Measurements from ENCODE around the gene SOCS1.
"Not testable (repeated sequence)": the region's sequence is repeated elsewhere in the genome, so short reads cannot be mapped to it uniquely, and the experiment has no call there.

The SOCS1 gene

DNA sequence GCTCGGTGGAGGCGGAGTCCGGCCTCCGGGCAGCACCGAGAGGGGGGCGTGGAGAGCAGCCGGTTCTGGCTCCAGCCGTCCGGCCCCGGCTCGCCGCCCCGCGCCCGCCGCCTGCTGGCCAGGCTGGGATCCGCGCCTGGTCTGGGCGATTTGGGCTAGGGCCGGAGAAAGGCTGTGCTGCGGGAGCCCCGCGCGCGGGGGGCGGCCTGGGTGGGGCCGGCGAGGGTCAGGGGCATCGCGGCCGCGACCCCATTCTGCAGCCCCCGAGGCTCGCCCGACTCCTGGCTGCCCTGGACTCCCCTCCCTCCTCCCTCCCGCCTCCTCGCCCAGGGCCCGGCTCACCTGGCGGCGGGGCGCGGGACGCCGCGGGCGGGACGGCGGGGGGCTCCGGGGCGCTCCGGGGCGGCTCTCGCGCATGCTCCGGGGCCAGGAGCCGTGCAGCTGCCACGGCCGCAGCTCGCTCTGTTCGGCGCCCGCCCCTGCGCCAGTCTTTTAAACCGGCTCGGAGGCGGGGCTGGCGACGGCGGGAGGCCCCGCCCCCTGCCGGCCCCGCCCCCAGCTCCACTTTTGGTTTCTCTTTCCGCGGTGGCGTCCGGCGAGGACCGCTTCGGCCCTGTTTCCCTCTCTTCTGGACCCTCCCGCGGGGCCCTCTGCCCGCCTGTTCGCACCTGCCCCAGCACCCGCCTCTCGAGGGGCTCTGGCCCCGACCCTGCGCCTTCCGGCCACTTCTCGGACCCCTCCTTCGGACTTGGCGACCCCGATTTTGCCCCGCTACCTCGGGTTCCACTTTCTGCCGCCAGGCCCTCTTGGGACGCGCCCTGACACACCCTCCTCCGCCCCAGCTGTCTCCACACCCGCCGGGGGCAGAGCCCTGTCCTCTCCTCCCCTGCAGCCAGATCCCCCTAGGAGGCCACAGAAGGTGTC lies at the start of gene SOCS1:
TSS of gene SOCS1 (minus strand) at position 468 of the 924 bp plus-strand sequence. CDS start 726 bp downstream, outside the sequence.
- peak; percentile 91 for DNase-seq

- DNase-seq = no peak
These were observed 47.6 kb upstream of the SOCS1 start for GRCh38 chr16:11303405-11304138.

DNA sequence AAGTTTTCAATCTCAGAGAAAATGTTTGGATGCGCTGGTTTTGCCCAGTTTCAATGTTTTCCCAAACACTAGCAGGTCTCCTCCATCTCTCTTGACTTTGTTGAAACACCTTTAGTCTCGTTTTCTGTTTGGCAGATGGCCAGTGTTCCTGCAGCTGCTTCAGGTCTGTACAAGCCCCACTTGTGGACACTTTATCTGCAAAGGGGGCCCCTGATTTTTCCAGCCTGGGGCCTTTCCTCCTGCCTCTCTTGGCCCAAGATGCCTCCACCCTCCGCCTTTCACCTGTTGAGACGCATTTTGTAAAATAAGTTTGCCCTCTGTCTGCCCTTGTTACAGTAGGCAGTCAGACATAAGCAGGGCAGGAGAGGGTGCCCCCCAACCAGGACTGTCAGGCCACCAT lies 47.0 kb upstream of the SOCS1 start:
- DNase-seq = no peak

- DNase-seq = no peak
These were observed 45.9 kb upstream of the SOCS1 start for GRCh38 chr16:11301645-11302501.

- DNase-seq = no peak
These were observed 44.5 kb upstream of the SOCS1 start for GRCh38 chr16:11300560-11300892.

- DNase-seq = no peak
These were observed 44.0 kb upstream of the SOCS1 start for GRCh38 chr16:11299865-11300559.

DNA sequence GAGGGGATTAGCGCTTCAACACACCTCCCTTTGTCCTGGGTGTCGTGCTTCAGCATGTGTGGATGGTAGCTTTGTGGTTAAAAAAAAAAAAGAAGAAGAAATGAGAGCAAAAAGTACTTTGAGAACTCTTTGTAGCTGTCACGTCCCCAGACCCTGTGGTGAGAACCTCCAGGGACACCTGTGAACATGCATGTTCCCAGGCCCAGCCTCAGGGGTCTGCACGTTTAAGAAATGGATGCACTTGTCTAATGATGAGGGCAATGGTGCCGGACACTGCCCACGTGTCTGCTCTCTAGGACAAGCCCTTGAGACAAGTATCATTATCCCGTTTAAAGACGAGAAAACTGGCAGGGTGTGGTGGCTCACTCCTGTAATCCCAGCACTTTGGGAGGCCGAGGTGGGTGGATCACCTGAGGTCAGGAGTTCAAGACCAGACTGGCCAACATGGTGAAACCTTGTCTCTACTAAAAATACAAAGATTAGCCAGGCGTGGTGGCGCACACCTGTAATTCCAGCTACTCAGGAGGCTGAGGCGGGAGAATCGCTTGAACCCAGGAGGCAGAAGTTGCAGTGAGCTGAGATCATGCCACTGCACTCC lies 43.0 kb upstream of the SOCS1 start:
- DNase-seq = not testable (repeated sequence)

GRCh38 chr16:11298143-11298900 lies 42.3 kb upstream of the SOCS1 start:
- no peak for DNase-seq

- peak; percentile 70 for DNase-seq
These were observed 41.6 kb upstream of the SOCS1 start for GRCh38 chr16:11297492-11298142.

- DNase-seq = no peak
These were observed 40.9 kb upstream of the SOCS1 start for GRCh38 chr16:11296706-11297491.

DNA sequence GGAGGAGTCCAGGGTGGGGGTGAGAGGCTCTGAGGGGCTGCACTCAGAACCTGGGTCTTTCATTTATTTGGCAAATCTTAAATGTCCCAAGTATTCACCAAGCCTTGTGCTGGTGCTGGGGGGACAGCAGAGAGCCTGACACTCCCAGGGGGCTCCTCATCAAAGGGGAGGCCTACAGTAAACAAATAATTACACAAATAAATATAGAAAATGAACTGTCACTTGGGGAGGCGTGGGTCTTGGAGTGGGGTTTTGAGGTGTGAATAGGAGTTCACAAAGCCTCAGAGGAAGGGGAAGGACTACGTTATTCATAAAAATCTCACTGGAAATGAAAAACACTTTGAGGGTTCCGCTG lies 40.3 kb upstream of the SOCS1 start:
- DNase-seq = no peak

GRCh38 chr16:11295672-11296071 lies 39.7 kb upstream of the SOCS1 start:
- DNase-seq = no peak

DNA sequence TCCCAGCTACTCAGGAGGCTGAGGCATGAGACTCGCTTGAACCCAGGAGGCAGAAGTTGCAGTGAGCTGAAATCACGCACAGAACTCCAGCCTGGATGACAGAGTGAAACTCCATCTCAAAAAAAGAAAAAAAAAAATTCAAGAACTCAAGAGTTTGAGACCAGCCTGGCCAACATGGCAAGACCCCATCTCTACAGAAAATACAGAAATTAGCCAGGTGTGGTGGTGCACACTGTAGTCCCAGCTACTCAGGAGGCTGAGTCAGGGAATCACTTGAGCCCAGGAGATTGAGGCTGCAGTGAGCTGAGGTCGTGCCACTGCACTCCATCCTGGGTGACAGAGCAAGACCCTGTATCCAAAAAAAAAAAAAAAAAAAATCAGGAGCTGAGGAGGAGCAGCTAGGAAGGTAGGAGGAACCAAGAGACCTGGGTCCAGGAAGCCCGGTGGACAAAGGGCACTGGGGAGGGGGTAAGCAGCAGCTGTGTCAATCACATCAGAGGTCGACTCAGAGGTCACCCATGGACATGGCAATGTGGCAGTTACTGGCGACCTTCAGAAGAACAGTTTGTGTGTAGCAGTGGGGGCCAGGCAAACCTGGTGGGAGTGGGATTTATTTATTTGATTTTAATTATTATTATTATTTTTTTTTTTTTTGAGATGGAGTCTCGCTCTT lies 36.2 kb upstream of the SOCS1 start:
- no peak for DNase-seq

DNA sequence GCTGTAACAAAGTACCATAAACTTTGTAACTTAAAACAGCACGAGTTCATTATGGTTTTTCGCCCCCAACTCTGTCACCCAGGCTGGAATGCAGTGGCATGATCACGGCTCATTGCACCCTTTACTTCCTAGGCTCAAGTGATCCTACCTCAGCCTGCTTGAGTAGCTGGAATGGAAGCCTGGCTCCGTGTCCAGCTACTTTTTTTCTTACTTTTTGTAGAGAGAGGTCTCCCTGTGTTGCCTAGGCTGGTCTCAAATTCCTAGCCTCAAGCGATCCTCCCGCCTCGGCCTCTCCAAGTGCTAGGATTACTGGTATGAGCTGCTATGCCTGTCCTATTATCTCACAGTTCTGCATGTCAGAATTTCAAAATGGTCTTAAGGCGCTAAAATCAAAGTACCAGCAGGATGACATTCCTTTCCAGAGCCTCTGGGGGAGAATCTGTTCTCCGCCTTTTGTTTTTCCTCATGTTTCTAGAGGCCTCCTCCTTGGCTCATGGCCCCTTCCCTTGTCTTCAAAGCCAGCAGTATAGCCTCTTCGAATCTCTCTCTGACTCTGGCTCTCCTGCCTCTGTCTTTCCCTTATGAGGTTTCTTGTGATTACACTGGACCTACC lies 35.2 kb upstream of the SOCS1 start:
- DNase-seq = no peak

- no peak for DNase-seq
These were observed 34.3 kb upstream of the SOCS1 start for GRCh38 chr16:11290102-11290893.

DNA sequence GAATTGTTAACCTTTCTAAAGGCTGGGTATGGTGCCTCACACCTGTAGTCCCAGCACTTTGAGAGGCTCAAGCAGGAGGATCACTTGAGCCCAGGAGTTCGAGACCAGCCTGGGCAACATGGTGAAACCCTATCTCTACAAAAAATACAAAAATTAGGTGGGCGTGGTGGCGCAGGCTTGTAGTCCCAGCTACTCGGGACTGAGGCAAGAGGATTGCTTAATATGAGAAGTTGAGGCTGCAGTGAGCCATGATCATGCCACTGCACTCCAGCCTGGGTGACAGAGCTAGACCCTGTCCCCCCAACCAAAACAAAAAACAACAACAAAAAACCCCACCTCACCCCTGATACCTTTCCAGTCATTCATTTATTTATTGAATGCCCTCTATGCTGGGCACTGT lies 33.7 kb upstream of the SOCS1 start:
- not testable (repeated sequence) for DNase-seq

- DNase-seq = no peak
These were observed 33.2 kb upstream of the SOCS1 start for GRCh38 chr16:11289202-11289601.

DNA sequence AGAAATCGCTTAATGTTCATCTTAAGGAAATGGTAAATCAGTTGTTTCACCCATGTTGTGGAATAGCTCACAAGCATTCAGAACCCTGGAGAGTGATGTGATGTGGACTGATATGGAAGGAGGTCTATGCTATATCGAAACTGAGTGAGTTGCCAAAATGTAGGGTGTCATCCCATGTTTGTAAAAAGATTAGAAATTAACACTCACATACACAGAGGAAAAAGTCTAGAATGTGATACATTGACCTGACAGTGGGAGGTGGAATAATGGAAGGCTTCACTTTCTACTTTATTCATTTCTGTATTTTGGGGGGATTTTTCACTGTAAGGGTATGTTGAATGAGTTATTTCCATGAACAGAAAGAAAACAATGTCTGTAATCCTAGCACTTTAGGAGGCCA lies 29.8 kb upstream of the SOCS1 start:
- no peak for DNase-seq

Data from activated T-cell treated with anti-CD3 and anti-CD28 coated beads, Interleukin-2, amount 50 U/mL, for 1 hour (primary cell).